Stimulated activated naive CD8-positive, alpha-beta T cell treated with anti-CD3 and anti-CD28 coated beads, Interleukin-15, Interleukin-2, amounts not matched to agents 100 U/mL and 50 U/mL, for 24 hours (primary cell): ENCODE results near the gene MORN1.

ENCODE experiments used
- ATAC-seq: fragments of 150-1000 bp; cut with Tn5 transposase; one replicate; pipeline ENCODE4 v1.10.0; 2021
- DNase-seq: peaks from one replicate; pipeline ENCODE4 v3.0.0; 2021

MORN1 gene

DNA sequence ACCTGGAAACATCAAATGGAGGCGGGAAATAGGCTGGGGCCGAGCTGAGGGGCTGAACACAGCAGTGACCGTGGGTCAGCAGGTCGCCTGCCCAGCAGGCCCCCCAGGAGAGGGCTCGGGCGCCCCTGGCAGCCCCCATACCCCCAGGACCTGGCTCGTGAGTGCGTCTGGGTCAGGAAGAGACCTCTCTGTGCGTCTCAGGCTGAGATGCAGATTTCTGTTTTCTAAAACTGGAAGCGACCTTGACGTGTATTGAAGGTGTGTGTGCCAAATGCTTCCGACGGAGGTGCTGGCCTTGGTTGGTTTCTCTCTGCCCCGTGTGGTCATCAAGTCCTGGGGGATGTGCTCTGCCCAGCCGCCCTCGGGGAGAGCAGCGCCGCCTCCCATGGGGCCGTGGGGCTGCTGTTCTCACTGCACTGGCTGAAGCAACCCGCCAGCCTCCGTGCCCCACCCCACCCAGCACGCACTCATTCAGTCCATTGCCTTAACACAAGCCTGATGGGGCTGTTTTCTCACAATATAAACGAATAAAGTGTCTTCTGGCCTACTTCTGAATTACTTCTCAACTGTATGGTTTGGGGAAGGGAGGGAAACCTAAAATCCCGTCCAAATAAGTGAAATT is 13.6 kb upstream of the MORN1 start:
- no peak for DNase-seq
- ATAC-seq: no peak

DNA sequence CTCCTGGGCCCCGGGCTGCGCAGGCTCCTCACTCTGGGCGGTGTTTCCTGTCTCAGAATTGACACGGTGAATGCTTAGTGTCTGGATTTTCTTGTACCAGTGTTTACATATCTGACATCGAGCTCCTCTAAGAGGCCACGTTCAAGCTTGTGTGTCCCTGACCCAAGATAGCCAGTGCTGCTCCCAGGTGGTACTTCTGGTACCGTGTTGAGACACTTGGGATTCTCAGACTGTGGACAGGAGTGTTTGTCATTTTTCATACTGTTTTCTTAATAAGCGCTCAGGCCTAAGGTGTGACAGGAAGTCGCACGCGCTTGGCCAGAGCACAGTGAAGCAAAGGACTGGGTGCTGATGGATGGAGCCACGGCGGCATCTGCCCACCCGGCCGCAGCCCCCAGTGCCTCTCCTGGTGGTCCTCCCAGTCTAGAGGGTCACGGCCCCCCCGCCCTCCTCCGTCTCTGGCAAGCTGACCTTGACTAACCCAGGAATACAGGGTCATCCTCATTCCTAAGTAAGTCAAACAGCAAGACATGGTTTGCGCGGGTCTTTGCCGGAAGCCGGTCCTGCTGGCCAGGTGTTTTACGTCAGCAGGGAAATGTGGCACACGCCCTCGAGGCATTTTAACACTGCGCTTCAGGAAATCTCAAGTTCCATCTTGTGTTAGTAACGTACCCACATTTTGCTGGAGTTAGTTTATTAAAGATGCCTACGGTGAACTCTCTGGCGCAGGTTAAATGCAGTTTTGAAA is 13.0 kb upstream of the MORN1 start:
- DNase-seq (no peak), ATAC-seq (no peak)

DNA sequence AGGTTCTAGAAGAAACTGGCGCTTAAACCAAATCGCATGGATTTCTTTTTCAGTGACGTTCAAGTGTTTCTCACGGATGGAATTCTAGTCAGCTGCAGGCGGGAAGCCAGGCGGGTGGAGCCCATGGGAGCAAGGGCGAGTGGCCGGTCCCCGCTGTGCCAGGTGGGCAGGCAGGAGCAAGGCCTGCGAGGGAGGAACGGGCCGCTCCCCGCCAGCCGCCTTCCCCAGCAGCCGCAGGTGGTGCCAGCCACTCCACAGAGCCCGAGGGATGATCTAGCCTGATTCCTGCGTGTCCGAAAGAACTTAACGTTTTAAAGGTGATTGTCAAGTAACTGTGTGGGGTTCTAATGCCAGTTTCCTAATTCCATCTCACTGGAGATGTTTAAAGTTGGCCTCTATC is 11.9 kb upstream of the MORN1 start:
- ATAC-seq (no peak), DNase-seq (no peak)

DNA sequence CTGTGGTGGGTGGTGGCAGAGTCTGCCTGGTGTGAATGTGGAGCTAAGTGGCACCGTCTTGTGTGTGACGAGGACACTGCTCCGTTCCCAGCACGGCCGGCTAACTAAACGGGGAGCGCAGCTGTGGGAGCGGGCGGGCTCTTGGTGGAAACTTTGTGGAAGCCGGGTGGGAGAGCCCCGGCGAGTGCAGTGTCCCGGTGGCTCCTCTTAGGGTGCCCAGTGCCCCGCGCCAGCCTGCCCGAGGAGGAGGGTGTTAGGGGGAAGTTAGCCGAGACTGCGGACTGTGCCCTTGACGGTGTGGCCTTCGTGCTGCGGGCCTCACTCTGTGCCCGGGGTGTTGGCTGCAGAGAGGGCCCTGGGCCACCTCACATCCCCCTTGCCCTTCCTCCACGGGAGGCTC is 11.1 kb upstream of the MORN1 start:
- no peak for ATAC-seq
- DNase-seq: no peak

DNA sequence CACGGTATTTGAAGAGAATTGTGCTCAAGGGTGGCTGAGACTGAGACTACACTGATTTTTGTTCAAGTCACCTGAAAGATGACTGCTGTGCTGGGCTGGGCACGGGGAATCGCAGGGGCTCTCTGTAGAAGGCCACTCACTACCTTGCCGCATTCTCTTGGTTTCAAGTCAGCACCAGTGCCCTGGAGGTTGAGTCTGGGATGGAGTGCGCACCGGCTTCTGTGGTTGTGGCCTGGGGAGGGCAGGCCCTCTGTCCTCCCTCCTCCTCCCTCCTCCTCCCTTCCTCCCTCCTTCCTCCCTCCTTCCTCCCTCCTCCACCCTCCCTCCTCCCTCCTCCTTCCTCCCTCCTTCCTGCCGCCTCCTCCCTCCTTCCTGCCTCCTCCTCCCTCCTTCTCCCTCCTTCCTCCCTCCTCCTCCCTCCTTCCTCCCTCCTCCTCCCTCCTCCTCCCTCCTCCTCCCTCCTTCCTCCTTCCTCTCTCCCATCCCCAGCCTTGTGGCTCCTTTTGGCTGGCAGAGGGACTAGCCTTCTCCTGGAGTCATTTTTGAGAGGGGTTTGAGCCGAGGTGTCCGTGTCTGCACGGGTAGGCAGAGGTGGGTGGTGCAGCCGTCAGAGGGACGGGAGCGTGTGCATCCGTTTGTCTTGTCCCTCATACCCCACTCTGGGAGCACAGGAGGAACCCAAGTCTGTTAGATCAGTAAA is 9.7 kb upstream of the MORN1 start:
- DNase-seq (no peak), ATAC-seq (no peak)

DNA sequence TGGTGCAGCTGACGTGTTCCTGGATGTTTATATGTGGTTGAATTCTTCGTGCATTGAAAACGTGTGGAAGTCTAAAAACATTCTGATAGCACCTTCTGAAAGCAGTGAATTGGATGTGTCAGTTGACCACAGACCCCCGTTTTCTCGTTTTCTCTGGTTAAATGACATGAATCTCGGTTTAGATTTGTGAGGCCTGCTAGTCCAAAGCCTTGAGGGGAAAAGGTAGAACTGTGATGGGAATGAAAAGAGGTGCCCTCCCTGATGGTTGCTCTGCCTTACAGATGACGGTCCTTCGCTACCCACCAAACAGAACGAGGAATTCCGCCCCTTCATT is 9.2 kb upstream of the MORN1 start:
- DNase-seq: no peak
- ATAC-seq: no peak

DNA sequence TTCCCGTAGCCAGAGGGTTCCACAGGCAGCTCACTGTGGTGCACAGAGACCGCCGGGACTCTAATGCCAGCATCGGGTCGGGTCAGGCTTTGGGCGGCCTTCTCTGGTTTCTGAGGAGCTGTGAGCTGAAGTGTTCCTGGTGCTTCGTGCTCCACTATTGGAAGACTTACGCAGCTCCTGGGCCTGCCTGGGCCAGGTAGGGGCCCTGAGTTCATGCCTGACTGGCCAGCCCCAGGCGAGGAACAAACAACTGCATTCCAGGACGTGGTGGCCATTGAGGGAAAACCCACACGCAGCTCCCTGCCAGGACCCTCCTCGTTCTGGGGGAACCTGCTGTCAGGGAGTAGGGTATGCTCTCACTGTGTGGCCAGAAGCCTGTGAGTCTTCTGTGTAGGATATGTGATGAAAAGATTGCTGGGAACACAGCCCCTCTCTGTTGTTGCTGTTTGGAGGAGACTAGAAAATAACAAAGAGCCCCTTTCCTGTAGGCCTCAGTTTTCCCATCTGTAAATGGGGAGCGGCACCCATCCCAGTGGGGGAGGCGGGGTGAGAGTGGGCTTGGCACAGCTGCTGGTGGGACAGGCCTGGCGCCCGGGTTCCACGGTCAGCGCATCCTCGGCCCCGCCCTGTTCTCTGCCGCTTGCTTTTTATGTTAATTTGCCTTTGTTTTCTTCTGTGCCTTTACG is 8.7 kb upstream of the MORN1 start:
- ATAC-seq (no peak), DNase-seq (no peak)

DNA sequence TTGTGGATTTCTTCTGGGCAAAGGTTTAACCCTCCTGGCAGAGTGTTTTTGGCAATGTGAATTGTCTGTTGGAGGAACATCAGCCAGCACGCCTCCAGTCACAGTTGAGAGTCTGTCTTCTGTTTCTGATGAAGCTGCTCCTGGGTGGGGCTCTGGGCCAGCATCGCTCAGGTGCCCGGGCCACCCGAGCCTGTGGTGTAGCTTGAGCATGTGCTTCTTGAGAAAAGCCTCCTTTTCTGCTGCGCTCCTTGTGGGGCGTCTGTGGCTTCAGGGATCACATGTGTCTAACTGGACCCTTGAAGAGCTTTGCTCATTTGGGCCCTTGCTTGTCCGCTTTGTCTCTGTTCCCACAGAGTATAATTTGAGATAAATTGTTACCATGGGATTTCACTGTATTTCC is 7.5 kb upstream of the MORN1 start:
- ATAC-seq: no peak
- DNase-seq: no peak

DNA sequence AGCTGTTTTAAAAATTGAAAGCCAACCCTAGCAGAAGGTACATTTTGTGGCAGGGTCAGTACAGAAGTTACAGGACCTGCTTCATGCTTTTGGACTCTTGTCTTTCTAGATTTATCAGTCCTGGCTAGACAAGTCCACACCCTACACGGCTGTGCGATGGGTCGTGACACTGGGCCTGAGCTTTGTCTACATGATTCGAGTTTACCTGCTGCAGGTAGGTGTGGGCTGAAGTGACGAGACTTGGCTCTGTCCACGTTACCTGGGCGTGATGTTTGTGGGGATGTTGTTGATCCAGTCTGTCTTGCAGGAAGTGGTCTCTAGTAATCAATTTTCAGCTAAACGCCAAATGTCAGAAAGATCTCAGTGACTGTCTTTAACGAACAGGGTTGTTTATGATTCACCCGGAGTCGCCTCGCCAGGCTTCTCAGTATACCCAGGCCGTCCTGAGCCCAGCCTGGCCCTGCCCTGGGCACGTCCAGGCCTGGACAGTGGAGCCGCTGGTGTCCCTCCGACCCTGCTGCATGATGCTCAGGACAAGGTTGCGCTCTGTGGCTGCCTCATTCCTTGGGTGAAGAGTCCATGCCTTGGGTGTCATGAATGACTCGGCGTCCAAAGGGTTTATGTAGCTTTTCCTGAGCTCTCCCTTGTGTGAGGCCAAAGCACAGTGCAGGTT is 5.8 kb upstream of the MORN1 start:
- ATAC-seq (no peak), DNase-seq (no peak)

DNA sequence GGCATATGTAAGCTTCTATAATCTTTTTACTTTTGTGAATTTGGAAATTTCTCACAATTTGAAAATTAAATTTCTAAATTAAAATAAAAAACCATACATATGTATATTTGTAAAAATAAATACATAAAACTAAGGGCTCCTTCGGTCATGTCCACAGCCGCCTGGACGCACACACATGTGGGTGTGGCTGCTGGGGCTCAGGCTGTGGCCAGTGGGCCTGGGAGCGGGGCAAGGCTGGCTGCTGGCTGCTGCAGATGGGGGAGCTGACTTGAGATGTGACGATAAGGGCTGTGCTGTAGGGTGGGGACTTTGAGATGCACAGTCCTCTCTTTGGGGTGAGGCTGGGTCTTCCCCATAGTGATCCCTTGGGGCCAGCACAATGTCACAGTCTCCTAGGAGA is 5.1 kb upstream of the MORN1 start:
- DNase-seq: no peak
- no peak for ATAC-seq

DNA sequence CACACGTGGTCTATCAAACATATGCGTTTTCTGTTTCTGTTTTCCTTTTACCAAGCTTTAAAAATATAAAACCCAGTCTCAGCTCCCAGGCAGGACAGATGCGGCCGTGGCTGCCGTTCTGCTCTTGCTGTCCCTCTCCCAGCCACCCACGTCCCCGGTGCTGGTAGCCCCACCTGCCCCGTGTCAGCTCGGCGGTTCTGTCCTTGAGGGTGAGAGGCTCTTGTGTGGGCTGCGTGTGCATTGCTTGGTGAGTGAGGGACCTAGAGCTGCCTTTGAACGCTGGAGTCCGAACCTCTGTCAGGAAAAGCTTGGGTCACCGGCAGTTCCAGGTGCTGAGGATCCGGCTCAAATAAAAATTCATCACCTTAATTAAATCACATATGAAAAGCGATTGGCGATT is 4.7 kb upstream of the MORN1 start:
- DNase-seq (no peak), ATAC-seq (no peak)

DNA sequence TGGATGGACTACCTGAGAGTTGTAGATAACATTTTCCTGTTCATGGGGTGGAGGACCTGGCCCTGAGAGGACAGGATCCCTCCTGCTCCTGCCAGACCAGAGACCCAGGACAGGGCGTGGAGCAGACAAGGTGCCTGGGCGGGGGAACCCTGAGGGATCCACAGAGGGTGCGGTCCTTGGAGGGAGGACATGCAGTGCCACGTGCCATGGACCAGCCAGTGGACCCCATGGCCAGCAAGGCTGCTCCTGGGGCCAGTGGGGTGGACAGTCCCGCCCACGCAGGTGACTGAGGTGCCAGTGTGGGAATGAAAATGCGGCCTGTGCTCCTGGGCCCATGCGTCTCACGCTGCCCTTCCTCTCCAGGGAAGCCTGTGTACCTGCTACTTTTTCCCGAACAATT is 3.9 kb upstream of the MORN1 start:
- ATAC-seq: no peak
- no peak for DNase-seq

DNA sequence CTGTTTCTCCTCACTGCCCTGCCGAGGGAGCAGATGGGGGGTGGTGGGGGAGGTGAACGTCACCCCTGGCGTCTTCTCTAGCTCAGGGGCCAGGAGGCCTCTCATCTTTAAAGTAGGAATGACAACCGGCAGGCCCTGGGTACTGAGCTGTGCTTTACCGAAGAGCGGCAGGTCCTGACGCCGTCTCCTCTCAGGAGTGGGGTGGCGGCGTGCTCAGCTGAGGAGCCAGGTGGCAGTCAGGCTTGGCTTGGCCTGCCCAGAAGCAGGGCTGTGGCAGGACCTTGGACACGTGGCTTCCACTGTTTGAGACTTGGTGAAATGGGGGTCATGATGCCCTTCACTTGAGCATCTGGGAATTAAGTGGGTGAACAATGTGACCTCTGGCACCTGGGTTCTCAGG is 3.4 kb upstream of the MORN1 start:
- DNase-seq (no peak), ATAC-seq (no peak)

DNA sequence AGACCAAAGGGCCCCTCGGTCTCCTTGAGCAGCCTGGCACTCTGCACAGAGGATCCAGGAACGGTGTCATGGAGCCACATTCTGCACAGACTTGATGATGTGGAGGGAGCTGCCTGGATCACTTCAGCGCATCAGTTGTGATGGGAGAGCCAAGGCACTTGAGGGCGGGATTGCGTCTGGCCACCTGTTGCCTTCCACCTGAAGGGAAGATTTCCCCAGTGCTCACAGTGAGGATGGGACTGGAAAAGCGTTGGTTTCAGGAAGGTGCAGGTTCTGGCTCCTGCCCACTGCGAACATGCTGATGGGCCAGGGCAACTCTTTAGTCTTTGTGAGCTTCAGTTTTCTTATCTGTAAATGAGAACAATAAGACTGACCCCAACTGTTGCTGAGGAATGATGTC is 2.9 kb upstream of the MORN1 start:
- DNase-seq (no peak), ATAC-seq (no peak)

DNA sequence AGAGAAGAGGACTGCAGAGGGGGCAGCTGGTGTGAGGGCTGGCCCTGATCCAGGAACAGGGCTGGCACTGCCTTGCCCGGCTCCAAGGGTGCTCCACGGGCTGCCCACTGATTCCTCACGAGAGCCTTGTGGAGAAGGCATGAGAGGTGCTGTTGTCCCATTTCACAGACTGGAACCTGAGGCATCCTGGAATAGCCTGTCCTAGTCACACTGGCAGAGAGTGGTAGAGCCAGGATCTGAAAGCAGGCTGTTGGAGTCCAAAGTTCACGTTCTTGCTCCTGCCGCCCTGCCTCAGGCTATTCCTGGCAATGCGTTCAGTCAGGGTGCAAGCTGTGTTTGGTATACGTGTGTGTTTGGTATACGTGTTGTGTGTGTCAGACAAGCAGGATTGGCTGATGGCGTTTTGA is 2.1 kb upstream of the MORN1 start:
- no peak for ATAC-seq
- DNase-seq: no peak

DNA sequence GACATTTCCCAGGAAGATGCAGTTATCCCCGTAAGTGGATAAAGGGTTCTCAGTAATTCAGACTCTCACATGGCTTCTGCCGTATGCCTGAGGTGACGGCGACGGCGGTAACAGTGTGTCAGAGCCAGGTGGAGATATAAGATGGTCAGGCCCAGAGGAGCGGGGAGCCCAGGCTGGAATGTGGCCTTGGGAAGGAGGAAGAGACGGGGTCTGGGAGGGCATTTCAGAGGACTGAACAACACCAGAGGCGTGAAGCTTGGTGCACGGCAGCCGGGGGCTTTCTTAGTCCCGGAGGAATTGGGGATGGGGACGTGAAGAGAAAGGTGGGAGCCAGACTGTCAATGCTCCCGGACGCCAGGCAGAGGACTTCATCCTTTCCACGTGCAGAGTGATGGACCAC is 1.3 kb upstream of the MORN1 start:
- DNase-seq (no peak), ATAC-seq (no peak)

DNA sequence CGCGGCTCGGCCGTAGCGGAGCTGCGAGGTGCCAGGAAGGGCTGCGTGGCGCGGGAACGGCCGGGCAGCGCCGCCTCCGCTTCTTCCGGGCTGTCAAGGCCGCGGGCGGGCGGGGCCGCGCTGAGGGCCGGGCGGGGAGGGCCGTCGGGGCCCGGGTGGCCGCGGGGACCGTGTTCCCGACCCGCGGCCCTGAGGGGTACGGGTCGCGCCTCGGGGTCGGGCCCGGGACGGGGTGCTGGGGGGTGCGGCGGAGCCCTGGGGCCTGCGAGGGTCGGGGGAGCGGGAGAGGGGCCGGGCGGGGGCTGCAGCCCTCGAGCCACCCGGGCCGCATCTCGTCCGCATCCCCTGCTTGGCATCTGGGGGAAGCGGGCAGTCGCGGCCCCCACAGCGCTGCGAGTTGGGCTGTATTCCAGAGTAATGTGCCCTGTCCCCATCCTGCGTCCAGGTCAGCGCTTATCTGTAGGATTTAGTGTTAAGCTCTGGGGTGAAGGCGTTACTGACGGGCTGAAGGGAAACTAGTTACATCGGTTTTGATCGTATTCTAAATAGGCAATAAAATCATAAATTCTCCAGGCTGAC is 666 bp upstream of the MORN1 start:
- peak; percentile 2 for ATAC-seq

DNA sequence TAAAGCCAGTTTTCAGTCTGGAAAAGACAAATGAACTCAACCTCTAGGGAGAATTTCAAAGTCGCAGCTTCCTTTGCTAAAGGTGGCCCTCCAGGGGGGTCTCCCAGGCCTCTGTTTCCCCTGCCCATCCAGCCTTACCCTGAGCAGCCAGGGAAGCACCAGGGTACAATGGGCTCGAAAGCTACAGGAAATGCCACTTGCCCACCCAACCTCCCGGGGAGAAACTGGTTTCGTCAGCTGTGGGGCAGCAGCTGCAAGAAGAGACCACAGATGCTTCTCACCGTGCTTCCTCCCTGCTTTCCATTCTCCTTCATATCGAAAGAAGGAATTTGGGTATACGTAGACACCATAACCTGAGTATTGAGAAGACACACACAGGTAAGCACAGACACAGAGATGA is 1.7 kb downstream of the MORN1 start:
- ATAC-seq: no peak
- DNase-seq: no peak

More for the DNA sequence above, 666 bp upstream of the MORN1 start:
- no peak for DNase-seq

DNA sequence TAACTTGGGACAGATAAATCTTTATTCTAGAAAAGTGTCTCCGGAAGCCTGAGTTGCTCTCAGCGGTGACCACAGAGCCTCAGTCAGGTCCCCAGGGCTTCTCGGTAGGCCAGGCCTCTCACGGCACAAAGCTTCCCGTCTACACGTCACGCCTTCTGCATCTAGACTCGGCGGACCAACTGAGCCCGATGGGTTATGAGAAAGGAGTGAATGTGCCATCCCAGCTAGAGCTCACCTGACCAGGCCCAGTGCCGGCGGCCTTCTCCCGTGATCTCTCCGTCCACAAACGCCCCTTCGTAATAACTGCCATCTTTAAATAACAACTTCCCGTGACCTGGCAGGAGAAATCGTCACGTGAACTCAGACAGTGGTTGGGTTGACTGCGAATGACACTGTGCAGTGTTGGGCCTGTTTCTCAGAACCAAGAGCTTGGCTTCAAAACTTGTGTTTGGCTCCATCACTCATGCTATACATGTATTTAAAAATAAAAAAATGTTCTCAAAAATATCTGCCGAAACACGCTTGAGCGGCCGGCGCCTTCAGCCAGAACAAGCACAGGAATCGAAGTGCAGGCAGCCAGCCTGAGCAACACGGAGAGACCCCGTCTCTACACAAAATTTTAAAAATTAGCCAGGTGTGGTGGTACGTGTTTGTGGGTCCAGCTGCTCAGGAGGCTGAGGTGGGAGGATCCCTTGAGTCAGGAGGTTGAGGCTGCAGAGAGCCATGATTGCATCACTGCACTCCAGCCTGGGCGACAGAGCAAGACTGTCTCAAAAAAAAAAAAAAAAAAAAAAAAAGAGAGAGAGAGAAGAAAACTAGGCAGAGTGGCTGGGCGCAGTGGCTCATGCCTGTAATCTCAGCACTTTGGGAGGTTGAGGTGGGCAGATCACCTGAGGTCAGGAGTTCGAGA is 3.1 kb downstream of the MORN1 start:
- ATAC-seq (no peak), DNase-seq (no peak)

DNA sequence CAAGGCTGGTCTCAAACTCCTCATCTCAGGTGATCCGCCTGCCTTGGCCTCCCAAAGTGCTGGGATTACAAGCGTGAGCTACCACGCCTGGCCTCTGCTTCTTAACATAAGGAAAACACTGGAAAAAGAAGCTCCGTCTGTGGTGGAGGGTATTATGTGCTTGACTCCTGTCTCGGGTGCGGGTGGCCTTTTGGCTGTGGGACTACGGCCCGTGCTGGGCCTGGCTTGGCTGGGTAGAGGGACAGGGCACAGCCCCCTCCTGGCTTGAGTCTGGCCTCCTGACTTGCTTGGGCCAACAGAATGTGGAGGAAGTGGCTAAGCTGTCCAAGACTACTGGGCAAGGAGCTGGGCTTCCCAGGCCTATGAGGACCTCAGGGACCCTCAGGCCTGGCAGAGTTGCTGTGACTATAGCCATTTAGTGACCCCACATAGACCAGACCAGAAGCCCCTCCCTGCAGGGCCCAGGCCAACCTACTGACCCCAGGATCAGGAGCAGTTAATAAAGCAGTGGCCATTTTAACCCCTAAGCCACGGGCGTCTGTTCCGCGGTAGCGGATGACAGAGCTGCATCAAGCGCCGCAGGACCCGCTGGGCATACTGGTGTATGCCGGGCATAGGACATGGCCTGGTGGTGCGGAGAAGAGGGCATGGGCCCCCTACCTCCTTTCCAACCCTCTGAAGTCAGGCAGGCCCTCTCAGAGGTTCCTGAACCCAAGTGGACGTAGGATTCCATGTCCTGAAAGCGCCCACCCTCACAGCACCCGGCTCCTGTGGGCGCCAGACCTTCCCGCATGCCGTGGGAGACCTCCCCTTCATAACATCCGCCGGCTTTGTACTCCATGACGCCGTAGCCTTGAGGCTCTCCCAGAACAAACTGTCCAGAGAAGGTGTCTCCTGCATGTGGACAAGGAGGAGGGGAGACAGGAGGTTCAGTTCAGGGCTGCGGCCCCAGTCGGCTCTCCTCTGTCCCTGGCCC is 4.4 kb downstream of the MORN1 start:
- DNase-seq: no peak
- ATAC-seq: no peak
